Astrocyte of the hippocampus (primary cell): ENCODE results near the gene E2F8.

ENCODE experiments used
- DNase-seq: peaks from one replicate; pipeline ENCODE4 v3.0.0; 2011; ENCODE audit warnings: low read depth, low spot score

E2F8 gene

GRCh38 chr11:19225123-19225522 is 15.6 kb downstream of the E2F8 start:
- no peak for DNase-seq

- peak; percentile 71 for DNase-seq
These were observed 19.6 kb downstream of the E2F8 start for GRCh38 chr11:19220903-19221724.

- DNase-seq, result no peak
These were observed 21.8 kb downstream of the E2F8 start for GRCh38 chr11:19218786-19219460.

- DNase-seq, result no peak
These were observed 22.5 kb downstream of the E2F8 start for GRCh38 chr11:19218216-19218615.

- peak; percentile 62 for DNase-seq
These were observed 23.9 kb downstream of the E2F8 start for GRCh38 chr11:19216709-19217374.

GRCh38 chr11:19216021-19216420 is 24.7 kb downstream of the E2F8 start:
- no peak for DNase-seq

GRCh38 chr11:19209617-19210370 is 31.0 kb downstream of the E2F8 start:
- DNase-seq, result no peak

GRCh38 chr11:19208959-19209546 is 31.7 kb downstream of the E2F8 start:
- no peak for DNase-seq

GRCh38 chr11:19208181-19208580 is 32.6 kb downstream of the E2F8 start:
- no peak for DNase-seq

- DNase-seq, result no peak
These were observed 35.9 kb downstream of the E2F8 start for GRCh38 chr11:19204836-19205235.

GRCh38 chr11:19201737-19202605 is 38.8 kb downstream of the E2F8 start, which contains the start of gene CSRP3:
CSRP3 (minus strand) TSS chr11:19201983; CDS start chr11:19192448, 9,535 bp downstream.
- no peak for DNase-seq

GRCh38 chr11:19200410-19201201 is 40.1 kb downstream of the E2F8 start:
- DNase-seq, result peak; percentile 82

GRCh38 chr11:19199771-19200170 is 41.0 kb downstream of the E2F8 start:
- no peak for DNase-seq

- no peak for DNase-seq
These were observed 41.7 kb downstream of the E2F8 start for GRCh38 chr11:19199048-19199447.

- DNase-seq, result no peak
These were observed 44.3 kb downstream of the E2F8 start for GRCh38 chr11:19196432-19196831.

GRCh38 chr11:19194620-19195308 is 46.0 kb downstream of the E2F8 start:
- no peak for DNase-seq

GRCh38 chr11:19193916-19194315 is 46.8 kb downstream of the E2F8 start:
- DNase-seq, result peak; percentile 27

- no peak for DNase-seq
These were observed 49.1 kb downstream of the E2F8 start for GRCh38 chr11:19191530-19192169.
